GM08714 (cell line): ENCODE measurements around the gene PUM1.

Experiments
- H3K4me3 ChIP-seq: fragments of 200-500 bp; sonication (Bioruptor generic); 2 replicates; pipeline ENCODE4 v1.5.1; 2014; ENCODE audit warnings: mild to moderate bottlenecking, low read length, inconsistent platforms
- ZNF274 ChIP-seq: IDR thresholded peaks from 2 replicates; pipeline ENCODE4 v1.6.1; 2012; ENCODE audit warnings: mild to moderate bottlenecking, low read depth, low read length

PUM1 gene

DNA sequence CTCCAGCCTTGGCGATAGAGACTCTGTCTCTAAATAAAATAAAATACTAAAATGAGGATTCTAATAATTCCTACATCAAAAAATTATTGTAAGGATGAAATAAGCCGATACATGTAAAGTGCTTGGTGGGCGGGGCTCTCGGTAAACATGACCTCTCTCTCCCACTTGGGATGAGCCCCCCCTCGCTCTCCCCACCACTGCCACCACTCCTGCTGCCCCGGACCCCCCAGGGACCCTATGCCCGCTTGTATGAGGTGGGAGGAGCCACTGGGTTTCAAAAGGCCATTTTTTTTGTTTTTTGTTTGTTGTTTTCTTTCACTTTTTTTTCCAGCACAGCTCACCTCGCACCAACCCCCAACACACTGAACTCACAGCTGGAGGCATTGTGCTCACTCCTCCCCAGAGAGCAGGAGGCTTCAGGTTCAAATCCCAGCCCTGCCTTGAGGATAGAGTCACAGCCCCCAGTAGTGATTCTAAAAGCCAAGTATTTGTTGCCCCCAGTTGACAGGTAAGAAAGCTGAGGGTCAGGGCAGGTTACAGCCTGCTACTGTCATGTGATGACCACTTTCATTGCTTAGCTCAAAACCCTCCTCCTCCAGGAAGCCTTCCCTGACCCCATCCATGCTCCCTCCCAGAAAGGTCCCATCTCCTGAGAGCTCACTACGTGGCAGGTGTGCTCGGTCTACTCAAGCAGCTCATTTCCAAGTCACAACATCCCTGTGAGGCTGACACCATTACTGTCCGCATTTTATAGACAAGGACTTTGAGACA, 161.1 kb downstream of the PUM1 start:
- no peak overlapping the region for H3K4me3 ChIP-seq
- TF ChIP-seq ZNF274, result no peak

DNA sequence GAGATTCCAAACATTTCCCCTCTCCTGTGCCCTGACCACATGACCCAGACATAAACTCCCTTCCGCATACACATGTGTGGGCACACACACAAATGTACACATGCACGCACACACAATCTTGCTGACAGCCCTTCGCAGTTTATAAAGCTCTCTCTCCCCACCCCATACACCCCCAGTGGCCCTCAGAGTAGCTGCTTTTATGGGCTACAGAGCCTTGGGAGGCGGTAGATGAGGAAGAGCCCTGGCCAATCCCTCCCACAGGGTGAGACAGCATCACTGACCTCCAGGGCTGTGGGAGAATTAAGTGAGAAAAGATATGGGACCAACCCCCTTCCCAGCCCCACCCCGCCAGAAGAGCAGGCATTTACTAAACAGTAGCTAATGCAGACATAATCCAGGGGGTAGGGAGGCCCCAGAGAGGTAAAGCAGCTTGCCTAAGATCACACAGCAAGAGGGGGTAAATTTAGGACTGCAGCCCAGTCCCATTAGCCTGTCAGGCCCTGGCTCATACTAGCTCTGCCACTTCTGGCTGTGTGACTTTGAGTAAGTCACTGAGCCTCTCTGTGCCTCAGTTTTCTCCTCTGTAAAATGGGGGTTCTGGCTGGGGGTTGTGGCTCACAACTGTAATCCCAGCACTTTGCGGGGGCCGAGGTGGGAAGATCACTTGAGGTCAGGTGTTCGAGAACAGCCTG, 162.0 kb downstream of the PUM1 start:
- no peak overlapping the region for H3K4me3 ChIP-seq
- TF ChIP-seq ZNF274, result no peak

DNA sequence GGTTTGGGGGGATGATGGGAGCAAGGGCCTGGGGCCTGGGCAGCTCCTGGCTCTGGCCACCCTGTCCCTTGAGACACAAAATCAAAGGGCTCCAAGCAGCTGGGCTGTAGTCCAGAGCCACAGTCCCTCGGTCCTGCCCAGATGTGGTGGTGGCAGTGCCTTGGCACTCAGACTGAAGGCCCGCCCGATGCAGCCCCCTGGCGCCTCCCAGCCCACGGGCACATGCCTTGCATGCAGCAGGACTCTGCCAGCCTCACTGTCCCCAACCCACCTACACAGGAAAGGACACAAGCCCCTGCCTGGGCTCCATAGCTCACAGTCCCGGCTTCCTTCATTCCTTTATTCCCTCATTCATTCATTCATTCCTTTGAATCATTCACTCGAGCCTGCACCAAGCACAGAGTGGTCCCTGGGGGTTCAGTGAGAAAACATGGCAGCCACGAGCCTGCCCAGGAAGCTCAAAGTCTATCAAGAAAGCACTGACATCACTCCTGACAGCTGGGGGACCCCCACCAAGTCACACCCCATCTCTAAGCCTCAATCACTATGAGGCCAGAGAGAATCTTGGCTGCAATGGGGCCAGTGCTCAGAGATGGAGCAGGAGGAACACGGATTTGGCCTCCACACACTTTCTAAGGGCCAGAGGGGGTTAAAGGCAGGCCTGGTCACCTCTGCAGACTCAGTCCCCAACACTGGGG, 162.8 kb downstream of the PUM1 start:
- TF ChIP-seq ZNF274, result no peak
- H3K4me3 ChIP-seq, result no peak overlapping the region

GRCh38 chr1:30901798-30902581, 163.5 kb downstream of the PUM1 start:
- no peak overlapping the region for H3K4me3 ChIP-seq
- TF ChIP-seq ZNF274, result no peak

DNA sequence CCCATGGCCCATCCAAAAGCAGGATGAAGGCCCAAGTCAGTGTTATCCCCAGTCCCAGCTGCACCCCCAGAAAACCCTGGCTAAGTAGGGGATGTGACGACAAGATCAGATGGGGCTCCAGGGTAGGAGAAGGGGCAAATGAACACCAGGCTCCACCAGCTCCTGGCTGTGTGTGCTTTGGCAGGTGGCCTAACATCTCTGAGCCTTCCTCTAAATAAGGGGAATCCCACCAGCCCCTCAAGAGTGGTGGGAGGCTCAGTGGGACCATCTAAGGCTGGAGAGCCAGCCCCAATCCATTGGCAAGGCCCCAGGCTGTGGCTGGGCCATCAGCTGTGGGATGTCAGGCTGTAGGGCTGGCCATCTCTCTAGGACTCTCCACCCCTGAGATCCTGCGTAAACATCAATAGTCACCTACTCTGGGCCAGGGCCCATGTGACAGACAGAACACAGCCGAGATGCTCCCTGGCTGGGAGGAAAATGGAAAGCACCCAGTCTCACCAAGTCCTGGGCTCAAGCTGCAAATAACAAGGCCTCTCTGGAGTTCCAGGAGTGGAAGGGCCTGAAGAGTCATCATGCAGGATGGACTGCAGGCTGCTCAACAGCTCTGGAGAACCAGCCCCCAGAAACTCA, 164.5 kb downstream of the PUM1 start:
- no peak for TF ChIP-seq ZNF274
- H3K4me3 ChIP-seq, result no peak overlapping the region

GRCh38 chr1:30900486-30900885, 165.0 kb downstream of the PUM1 start:
- no peak overlapping the region for H3K4me3 ChIP-seq
- no peak for TF ChIP-seq ZNF274

DNA sequence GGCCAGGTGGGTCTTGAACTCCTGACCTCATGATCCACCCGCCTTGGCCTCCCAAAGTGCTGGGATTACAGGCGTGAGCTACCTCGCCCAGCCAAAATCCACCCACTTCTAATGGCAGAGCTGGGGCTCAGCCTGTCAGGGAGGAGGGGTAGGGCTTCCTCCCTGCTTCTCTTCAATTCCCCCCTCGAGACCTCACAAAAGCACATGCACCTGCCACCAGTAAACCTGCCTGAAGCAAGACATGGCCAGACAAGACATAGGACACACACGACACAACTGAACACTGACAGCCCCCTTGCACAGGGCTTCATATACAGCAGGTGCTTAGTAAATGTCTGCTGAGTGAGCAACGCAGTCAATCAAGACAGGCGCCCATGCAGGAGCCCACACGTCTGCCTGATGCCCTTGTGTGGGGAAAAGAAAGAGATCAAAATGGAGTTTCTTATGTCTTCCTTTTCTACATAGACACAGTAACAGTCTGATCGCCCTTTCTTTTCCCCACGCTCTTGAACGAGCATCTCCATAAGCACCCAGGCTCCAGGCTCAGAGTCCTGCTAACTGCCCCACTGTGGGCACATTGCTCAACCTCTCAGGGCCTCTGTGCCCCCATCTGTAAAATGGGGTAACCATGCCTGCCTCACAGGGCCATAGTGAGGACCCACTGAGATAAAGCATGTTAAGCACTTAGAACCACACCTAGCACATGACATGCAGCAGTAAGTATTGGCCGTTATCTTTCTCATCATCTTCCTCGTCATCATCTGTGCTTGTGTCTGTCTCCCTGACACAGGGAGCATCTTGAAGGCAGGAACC, 165.7 kb downstream of the PUM1 start:
- no peak overlapping the region for H3K4me3 ChIP-seq
- TF ChIP-seq ZNF274, result no peak

DNA sequence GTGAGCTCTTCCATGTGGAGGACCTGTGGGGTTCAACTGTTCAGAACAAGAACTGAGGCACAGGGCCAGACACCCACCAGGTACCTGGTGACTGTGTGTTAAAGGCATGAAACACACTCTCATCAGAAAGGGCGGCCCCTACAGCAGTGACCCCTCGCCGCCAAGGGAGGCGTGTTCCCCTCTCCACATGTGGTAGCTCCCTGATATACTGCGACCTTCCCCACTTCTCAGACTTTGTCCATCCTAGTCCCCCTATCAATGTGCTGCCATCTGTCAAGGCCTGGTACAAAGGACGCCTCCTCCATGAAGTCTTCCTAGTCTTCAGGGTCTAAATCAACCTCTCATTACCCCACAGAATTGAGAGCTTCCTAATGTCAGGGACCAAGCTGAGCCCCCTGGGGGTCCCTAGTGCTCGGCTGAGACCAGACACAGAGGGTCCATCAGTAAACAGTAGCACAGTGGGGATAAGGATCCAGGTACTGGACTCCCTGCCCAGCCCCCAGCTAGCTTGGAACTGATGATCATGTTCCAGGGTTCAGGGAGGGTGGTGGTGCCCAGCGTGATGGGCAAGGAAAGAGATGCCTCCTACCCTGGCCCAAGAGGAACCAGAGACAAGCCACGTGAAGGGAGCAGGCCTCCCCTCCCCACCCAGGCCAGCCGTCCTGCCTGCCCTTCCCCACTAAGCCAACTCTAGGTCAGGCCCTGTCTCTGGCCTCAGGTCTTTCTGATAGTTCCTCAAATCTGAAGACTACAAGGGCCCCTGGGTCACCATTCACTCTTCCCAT, 167.3 kb downstream of the PUM1 start:
- TF ChIP-seq ZNF274, result no peak

DNA sequence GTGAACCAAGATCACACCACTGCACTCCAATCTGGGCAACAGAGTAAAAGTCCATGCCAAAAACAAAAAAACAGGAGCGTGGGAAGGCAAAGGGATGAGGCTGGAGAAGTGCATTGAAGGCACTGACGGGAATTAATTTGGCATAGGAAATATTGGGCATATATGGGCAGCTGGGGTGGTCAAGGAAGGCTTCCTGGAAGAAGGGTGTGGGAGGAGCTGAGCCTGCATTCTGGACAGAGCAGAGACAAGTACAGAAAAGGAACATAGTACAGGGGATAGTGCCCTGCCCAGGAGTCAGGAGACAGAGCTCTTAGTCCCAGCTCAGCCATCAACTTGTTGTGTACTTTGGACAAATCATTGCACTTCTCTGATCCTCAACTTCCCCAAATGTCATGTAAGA, 168.6 kb downstream of the PUM1 start:
- H3K4me3 ChIP-seq, result no peak overlapping the region
- no peak for TF ChIP-seq ZNF274

More for the DNA sequence above, 167.3 kb downstream of the PUM1 start:
- no peak overlapping the region for H3K4me3 ChIP-seq

GRCh38 chr1:30895944-30896660, 169.4 kb downstream of the PUM1 start:
- no peak for TF ChIP-seq ZNF274

GRCh38 chr1:30895382-30895943, 170.1 kb downstream of the PUM1 start:
- H3K4me3 ChIP-seq, result no peak overlapping the region
- TF ChIP-seq ZNF274, result no peak

More at GRCh38 chr1:30895944-30896660, 169.4 kb downstream of the PUM1 start:
- H3K4me3 ChIP-seq, result no peak overlapping the region
